Neuron (in vitro differentiated cells): ENCODE measurements around the gene MRPL42.
A peak's percentile ranks its signal among the peaks of the same experiment; 100 is the strongest.

ENCODE experiments used
- H2AFZ ChIP-seq: one replicate; pipeline ENCODE4 v1.6.1; 2013; ENCODE audit warnings: low read depth, mild to moderate bottlenecking, inconsistent platforms, low read length, moderate library complexity
- H3K27me3 ChIP-seq: one replicate; pipeline ENCODE4 v1.6.1; 2013; ENCODE audit warnings: low read length; ENCODE audit not compliant: insufficient read depth
- H3K36me3 ChIP-seq: one replicate; pipeline ENCODE4 v1.6.1; 2013; ENCODE audit warnings: low read length; ENCODE audit not compliant: insufficient read depth
- H3K4me1 ChIP-seq: one replicate; pipeline ENCODE4 v1.6.1; 2013; ENCODE audit warnings: low read length; ENCODE audit not compliant: insufficient read depth
- H3K4me3 ChIP-seq: 2 replicates; pipeline ENCODE4 v1.5.1; 2013; ENCODE audit warnings: mild to moderate bottlenecking, low read length, moderate library complexity
- H3K9me3 ChIP-seq: one replicate; pipeline ENCODE4 v1.6.1; 2013; ENCODE audit warnings: low read length

Gene MRPL42

DNA sequence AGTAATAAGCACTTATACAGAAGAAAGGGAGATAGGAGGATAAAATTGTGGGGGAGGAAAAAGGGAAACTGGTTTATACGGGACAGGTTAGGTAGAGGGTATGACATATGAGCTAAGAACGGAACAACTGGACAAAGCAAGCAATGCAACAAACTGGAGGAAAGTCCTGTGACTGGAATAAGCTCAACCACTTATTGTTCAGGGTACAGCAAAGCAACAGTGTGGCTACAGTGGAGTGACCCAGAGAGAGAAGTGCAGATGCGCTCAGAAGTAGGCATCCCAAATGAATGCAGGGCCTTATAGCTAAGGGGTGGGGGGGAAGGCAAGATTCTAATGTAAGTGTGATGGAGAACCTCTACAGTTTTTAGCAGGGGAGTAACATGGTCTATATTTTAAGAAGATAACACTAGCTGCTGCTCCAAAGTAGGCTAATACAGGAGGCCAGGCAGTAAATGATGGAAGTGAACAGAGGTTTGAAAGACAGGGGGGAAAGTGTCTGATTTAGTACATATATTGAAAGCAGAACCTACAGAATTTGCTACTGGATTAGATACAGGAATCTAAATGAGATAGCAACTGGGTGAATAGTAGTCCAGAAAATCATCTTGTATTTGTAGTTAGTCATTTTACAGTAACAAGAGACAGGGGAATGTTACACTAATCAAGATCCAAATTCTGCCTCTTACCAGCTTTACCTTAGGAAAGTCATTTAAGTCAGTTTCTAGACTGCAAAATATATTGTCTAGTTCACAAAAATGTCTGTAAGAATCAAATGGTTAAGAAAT, 28.9 kb upstream of the MRPL42 start:
- Histone ChIP-seq H3K4me1 (peaks cover 22% of the 10 kb centered on the region), H2AFZ (no peak overlapping the region), H3K36me3 (peaks cover 2% of the 10 kb centered on the region), H3K27me3 (no peaks in the 10 kb centered on the region), H3K9me3 (no peaks in the 10 kb centered on the region), H3K4me3 (no peak overlapping the region)

DNA sequence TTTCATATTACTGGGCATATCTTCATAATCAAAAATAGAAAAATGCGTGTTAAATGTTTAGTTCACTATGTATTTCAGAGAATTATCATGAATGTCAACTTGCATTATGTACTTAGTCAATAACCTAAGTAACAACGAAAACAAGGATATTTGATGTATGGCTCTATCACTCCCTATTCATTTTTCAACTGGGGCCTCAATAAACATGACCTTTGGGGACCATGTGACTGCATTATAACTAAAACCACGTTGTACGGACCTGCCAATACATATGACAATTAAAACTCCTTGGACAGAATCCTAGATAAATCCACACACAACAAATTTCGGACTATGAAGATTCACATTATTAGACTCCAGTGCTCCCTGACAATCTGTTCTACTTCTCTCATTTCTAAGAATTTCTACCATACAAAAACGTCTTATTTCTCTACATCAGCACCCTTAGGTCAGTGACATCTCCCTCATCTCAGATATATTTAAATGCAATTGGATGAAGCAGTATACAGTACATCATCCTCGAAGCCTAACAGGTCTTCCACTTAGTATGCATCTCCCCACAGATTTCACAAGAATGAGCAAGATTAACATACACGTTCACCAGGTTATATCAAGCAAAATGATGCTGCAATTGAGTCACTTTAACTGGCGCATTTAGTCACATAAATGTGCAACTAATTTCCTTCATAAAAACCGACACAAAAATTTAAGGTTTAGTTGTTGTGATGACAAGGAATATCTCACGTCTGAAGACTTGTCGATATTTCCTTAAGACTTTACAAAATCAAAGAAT, 27.1 kb upstream of the MRPL42 start:
- no peaks in the 10 kb centered on the region for H3K9me3 ChIP-seq
- peak overlapping the region; percentile 57 for H3K4me3 ChIP-seq
- no peaks in the 10 kb centered on the region for H3K27me3 ChIP-seq
- H2AFZ ChIP-seq = no peak overlapping the region
- peaks cover 24% of the 10 kb centered on the region for H3K4me1 ChIP-seq
- H3K36me3 ChIP-seq = peaks cover 2% of the 10 kb centered on the region

DNA sequence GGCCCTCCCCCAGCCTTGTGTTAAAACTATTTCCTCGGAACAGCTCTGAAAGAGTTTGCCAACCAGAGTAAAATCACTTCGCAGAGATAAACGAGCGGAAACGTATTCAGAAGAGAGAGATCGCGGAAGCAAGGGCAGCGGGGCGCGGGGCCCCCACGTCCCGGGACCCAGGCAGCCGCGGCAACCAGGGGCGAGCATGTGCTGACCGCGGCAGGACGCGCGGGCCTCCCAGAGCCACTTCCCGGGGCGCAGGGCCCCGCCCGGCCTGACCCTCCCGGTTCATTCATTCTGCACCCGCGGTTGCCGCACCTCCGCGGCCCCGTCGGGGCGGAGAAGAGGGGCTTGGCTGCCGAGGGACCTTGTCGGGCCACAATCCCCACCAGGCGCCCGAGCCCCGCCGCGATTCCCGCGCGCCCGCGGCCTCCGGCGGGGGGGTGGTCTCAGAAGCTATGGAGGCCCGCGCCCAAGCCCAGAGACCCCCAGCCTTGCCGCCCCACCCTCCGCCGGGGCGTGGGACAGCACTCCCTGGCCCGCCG, 26.2 kb upstream of the MRPL42 start:
- Histone ChIP-seq H3K4me1 (peaks cover 24% of the 10 kb centered on the region), H3K27me3 (no peaks in the 10 kb centered on the region), H2AFZ (peak overlapping the region; percentile 74), H3K9me3 (no peaks in the 10 kb centered on the region), H3K4me3 (peak overlapping the region; percentile 57), H3K36me3 (peaks cover 2% of the 10 kb centered on the region)

DNA sequence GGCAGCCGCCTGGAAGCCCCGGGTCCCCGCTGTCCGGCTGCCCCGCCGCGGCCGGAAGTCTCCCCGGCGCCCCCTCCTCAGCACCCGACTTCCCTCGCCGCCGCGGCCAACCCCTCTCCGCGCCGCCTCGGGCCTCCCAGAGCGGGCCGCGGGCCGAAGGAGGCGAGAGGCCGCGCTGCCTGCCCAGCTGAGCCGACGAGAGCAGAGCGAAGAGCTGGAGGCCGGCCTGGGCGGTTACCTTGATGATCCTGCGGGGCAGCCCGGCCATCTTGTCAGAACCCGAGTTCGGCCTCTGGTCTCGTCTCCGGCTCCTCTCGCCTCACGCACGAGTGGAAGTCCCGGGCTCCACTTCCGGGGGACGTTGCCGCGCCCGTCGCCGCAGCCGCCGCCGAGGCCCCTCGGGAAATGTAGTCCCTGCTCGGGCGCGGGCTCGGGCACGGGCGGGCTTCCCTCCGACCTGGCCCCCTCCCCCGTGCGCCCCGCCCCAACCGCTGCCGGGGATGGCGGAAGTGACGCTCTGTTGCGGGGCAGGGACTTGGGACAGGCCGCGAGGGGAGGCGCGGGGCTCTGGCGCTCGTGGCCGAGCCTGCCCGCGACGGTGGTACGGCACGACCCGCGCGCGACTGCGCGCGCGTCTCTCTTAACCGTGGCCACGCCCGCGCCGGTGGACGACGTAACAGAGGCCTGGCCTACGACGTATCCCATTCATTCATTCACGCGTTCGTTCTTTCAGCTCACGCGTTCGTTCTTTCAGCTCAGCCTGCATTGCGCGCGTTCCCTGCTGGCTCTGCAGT, 25.5 kb upstream of the MRPL42 start, which contains the start of gene UBE2N:
TSS of gene UBE2N (minus strand) at position 331 of the 794 bp plus-strand sequence. CDS start at position 268, 63 bp downstream.
- H3K4me1 ChIP-seq = peaks cover 24% of the 10 kb centered on the region

DNA sequence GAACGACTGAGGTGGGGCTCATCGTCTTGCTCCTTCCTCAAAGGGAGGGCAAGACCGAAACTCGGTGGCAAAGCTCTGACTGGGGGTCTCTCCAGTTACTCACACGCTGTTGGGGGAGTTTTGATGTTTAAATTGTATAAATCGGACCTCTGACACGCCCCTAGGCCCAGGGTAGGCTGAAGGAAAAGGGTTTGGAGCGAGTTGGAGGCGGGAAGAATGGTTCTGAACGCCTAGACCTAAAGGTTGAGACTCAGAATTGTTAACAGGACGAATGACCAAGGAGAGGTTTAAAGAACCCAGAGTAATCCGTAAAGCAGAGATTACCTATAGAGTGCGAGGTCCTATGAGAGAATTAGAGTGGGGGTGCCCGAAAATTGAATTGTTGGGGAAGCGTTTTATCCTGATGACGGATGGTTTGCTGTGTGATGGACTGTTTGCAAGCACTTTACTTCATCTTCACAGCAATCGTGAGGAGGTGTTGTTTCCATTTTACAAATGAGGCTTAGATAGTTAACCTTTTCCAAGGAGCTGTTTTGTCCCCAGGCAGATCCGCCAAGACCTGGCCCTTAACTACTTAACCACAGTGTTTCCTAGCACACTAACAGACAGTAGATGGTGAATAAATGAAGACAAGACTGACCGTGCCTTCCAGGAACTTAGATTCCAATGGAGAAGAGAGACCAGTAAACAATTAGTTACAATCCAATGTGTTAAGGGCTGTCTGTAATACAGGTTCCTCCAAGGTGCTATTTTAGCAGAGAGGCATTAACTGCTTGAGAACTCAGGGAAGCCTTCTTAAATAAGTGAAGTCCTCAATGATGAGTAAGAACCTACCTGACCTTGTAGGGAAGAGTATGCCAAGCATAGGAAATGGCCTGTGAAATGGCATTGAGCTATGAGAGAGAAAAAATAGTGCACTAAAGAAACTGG, 24.6 kb upstream of the MRPL42 start:
- H3K36me3 ChIP-seq = no peaks in the 10 kb centered on the region
- H2AFZ ChIP-seq = peak overlapping the region; percentile 73
- peak overlapping the region; percentile 57 for H3K4me3 ChIP-seq
- H3K4me1 ChIP-seq = peaks cover 24% of the 10 kb centered on the region
- H3K9me3 ChIP-seq = no peaks in the 10 kb centered on the region
- no peaks in the 10 kb centered on the region for H3K27me3 ChIP-seq

More for the DNA sequence above, 25.5 kb upstream of the MRPL42 start, which contains the start of gene UBE2N:
- Histone ChIP-seq H3K36me3 (no peaks in the 10 kb centered on the region), H3K27me3 (no peaks in the 10 kb centered on the region), H3K4me3 (peak within 1 kb of the TSS; percentile 57), H2AFZ (peak within 1 kb of the TSS; percentile 74), H3K9me3 (no peaks in the 10 kb centered on the region)

DNA sequence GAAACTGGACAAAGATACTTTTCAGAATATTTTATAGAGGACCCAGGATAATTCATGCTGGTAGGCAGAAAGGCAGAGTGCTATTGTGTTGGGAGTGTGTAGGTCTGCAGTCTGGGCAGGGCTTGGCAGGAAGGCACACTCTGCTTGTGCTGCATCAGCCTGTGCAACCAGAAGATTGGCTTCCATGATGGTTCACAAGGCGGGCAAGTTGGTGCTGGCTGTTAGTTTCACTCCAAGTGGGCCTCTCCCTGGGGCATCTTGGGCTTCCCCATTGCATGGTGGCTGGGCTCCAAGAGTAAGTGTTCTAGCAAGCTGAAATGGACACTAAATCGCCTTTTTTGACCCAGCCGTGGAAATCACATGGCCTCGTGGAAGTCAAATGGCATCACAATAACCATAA, 23.7 kb upstream of the MRPL42 start:
- Histone ChIP-seq H3K4me1 (peaks cover 24% of the 10 kb centered on the region), H3K27me3 (no peaks in the 10 kb centered on the region), H3K36me3 (no peaks in the 10 kb centered on the region), H2AFZ (no peak overlapping the region), H3K4me3 (no peak overlapping the region), H3K9me3 (no peaks in the 10 kb centered on the region)

DNA sequence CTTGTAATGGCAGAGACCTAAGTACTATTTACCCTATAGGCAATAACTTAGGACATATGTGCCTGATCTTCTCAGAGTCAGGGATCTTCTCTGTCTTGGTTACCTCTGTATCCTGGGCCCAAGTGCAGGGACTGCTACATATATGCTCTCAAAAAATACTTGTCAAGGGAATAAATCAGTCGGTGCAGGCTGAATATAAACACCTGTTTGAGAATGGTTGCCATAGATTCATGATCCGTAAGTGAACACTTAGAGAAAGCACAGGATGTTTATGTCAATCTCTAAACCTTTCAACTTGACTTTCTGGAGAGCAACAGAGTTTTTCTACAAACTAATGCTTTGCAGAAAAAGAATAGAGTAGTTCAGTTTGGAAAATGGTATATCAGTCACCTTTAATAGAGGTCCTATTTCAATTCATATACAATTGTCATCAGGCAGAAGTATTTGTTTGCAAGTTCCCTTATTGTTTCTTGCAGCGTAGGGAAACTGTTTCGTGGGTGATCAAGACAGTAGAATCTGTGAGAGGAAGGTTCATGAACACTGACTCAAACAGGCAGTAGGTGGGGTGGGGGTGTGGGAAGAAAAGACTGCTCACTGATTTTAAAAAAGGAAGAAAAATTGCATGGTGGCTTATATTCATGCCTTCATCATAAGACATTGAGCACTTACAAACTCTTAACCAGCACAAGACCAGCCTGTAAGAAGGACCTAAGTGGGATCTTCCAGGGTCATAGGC, 19.6 kb upstream of the MRPL42 start:
- Histone ChIP-seq H3K9me3 (no peaks in the 10 kb centered on the region), H2AFZ (no peak overlapping the region), H3K4me1 (peaks cover 9% of the 10 kb centered on the region), H3K4me3 (no peak overlapping the region), H3K27me3 (no peaks in the 10 kb centered on the region), H3K36me3 (no peaks in the 10 kb centered on the region)

DNA sequence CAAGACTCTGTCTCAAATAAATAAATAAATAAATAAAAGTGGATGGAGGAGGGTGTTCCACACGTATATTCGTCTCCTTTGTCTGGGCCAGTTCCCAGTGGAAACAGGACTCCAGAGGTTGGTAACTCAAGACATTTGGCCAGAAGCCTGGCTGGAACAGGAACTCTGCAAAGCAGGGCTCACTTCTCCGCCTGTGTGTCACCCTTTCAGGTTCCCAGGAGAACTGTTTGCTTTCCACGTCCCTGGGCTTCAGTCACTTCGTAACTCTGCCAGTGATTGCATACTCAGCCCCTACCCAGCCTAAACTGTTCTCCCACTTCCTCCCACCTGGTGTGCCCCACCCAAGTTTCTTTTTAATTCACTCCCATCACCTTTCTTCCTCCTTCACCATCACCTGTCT, 18.5 kb upstream of the MRPL42 start:
- no peaks in the 10 kb centered on the region for H3K4me1 ChIP-seq
- no peaks in the 10 kb centered on the region for H3K27me3 ChIP-seq
- H2AFZ ChIP-seq = no peak overlapping the region
- H3K4me3 ChIP-seq = no peak overlapping the region
- no peaks in the 10 kb centered on the region for H3K9me3 ChIP-seq
- H3K36me3 ChIP-seq = no peaks in the 10 kb centered on the region

DNA sequence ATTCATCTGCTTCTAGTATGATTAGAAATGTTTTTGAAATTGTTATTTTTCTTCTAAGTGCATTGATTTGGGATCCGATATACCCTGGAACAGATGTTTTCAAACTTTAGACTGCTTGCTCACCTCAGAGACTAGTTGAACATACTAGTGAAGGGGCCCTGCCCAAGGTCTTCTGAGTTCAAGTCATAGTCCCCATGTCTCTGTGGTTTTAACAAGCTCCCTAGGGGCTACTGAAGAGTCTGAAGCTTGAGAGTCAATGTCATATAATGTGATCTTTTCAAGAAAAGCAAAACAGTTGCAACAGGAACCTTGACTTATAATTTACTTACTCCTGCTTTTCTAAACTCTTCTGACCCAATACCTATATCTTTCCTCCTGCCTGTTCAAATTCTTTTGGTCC, 18.0 kb upstream of the MRPL42 start:
- no peaks in the 10 kb centered on the region for H3K36me3 ChIP-seq
- no peaks in the 10 kb centered on the region for H3K9me3 ChIP-seq
- H3K4me1 ChIP-seq = no peaks in the 10 kb centered on the region
- no peaks in the 10 kb centered on the region for H3K27me3 ChIP-seq
- H2AFZ ChIP-seq = no peak overlapping the region
- H3K4me3 ChIP-seq = no peak overlapping the region

DNA sequence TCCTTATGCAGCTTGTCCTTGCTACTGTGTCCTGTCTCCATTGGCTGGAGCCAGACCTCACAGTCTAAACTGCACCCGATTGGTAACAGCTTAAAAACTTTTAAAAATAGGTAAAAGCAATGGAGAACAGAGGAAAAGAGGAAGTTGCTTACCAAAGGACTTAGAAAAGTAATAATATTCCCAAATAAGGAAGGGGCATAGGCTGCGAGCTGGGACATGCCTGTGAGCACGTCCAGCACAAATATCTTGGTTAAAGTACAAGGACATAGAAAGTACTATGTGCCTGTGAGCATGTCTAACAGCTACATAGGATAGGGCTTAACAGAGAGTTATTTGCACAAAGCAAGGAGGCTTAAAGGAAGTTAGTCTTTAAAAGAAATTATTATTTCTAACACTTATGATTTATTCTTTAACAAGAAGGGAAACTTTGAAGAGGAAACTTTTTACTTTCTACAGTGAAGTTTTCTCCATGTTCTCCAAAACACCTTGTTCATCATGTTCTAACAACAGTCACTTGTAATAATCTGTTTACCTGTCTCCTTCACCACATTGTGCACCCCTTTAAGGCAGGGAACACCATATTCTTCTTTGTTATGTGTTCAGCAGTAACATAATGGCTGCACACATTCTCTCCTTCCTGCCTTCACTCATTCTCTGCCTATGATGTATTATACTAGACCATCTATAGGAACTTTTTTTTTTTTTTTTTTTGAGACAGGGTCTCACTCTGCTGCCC, 15.7 kb upstream of the MRPL42 start:
- Histone ChIP-seq H3K36me3 (no peaks in the 10 kb centered on the region), H2AFZ (no peak overlapping the region), H3K4me1 (no peaks in the 10 kb centered on the region), H3K4me3 (no peak overlapping the region), H3K9me3 (no peaks in the 10 kb centered on the region), H3K27me3 (no peaks in the 10 kb centered on the region)

DNA sequence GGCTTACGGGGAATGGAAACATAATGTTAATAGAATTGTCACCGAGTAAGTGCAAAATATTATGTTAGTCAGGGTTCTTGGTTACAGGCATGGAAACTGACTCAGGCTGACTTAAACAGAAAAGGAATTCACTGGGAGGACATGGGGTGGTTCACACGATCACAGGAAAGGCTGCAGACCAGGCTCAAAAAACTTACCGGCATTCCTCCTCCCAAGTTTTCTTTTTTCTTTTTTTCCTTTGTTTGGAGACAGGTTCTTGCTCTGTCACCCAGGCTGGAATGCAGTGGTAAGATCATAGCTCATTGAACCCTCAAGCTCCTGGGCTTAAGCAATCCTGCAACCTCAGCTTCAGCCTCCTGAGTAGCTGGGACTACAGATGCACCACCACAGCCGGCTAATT, 13.7 kb upstream of the MRPL42 start:
- Histone ChIP-seq H2AFZ (no peak overlapping the region), H3K9me3 (no peaks in the 10 kb centered on the region), H3K4me3 (no peak overlapping the region), H3K36me3 (no peaks in the 10 kb centered on the region), H3K27me3 (no peaks in the 10 kb centered on the region), H3K4me1 (no peaks in the 10 kb centered on the region)
